AG04450 (cell line): ENCODE measurements around the gene DOCK8. TPM values are rescaled to one million over a fixed set of nuclear protein-coding genes. Genes with fewer than 3 reads are reported as not detected.

Source experiments
- CTCF ChIA-PET: fragments of 300-600, 350-600 bp; formaldehyde crosslinking; extraction: SDS; loops from one replicate; lab custom pipeline; 2022; ENCODE audit warnings: antibody characterized with exemption, inconsistent platforms; lab: Charles Lee
- POLR2A ChIA-PET: fragments of 350-600 bp; formaldehyde crosslinking; extraction: SDS; loops from one replicate; lab custom pipeline; 2021; ENCODE audit warnings: antibody characterized with exemption, inconsistent platforms; lab: Yijun Ruan, JAX
- DNase-seq: peaks from one replicate; pipeline ENCODE4 v3.0.0-alpha.2; 2011; ENCODE audit warnings: low read depth, low spot score
- H3K27ac ChIP-seq: one replicate; pipeline ENCODE4 v1.5.1; 2012; ENCODE audit warnings: low read depth, low read length, control low read depth
- H3K27me3 ChIP-seq: one replicate; pipeline ENCODE4 v1.6.0; 2012; ENCODE audit warnings: low read length; ENCODE audit not compliant: control insufficient read depth, insufficient read depth
- H3K4me3 ChIP-seq: 2 replicates; pipeline ENCODE4 v1.5.1; 2011; ENCODE audit warnings: mild to moderate bottlenecking, low read depth, low read length, control low read depth
- H3K9me3 ChIP-seq: 2 replicates; pipeline ENCODE4 v1.5.1; 2012; ENCODE audit warnings: low read length; ENCODE audit not compliant: control insufficient read depth, insufficient read depth
- polyA plus RNA-seq: library from polyadenylated mRNA; depleted of rRNA; stranded (reverse); fragments of >200 nt; gene quantifications from 2 replicates; pipeline ENCODE4 v1.2.3, GENCODE V29; 2011
- TF ChIP-seq, protein P1 (sequence below): IDR thresholded peaks from 2 replicates; pipeline ENCODE4 v1.5.1; 2011; ENCODE audit warnings: low read depth, low read length, control low read depth, inconsistent platforms

Gene DOCK8
- polyA plus RNA-seq, 1 experiment, result not detected

DNA sequence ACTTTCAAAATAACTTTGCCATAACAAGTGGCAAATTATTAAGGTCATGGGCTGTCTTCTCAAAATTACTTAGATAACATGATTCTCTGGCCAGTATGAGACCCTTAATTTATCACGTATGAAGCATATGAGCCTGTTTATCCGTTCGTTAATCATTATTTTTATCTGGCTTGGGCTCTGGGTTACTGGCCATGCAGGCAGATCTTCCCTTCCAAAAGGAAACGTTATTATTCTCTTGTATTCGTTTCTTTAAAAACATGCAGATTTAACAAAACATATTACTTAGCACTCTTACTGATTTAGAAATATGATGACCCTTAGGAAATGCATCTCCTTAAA, 148.6 kb downstream of the DOCK8 start:
- no peak overlapping the region for H3K4me3 ChIP-seq
- H3K27me3 ChIP-seq, result no peaks in the 10 kb centered on the region
- DNase-seq, result no peak
- TF ChIP-seq, protein P1, sequence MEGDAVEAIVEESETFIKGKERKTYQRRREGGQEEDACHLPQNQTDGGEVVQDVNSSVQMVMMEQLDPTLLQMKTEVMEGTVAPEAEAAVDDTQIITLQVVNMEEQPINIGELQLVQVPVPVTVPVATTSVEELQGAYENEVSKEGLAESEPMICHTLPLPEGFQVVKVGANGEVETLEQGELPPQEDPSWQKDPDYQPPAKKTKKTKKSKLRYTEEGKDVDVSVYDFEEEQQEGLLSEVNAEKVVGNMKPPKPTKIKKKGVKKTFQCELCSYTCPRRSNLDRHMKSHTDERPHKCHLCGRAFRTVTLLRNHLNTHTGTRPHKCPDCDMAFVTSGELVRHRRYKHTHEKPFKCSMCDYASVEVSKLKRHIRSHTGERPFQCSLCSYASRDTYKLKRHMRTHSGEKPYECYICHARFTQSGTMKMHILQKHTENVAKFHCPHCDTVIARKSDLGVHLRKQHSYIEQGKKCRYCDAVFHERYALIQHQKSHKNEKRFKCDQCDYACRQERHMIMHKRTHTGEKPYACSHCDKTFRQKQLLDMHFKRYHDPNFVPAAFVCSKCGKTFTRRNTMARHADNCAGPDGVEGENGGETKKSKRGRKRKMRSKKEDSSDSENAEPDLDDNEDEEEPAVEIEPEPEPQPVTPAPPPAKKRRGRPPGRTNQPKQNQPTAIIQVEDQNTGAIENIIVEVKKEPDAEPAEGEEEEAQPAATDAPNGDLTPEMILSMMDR, result no peak
- no peaks in the 10 kb centered on the region for H3K9me3 ChIP-seq
- POLR2A ChIA-PET, result no interaction called here
- no peak overlapping the region for H3K27ac ChIP-seq
- CTCF ChIA-PET, result no interaction called here

DNA sequence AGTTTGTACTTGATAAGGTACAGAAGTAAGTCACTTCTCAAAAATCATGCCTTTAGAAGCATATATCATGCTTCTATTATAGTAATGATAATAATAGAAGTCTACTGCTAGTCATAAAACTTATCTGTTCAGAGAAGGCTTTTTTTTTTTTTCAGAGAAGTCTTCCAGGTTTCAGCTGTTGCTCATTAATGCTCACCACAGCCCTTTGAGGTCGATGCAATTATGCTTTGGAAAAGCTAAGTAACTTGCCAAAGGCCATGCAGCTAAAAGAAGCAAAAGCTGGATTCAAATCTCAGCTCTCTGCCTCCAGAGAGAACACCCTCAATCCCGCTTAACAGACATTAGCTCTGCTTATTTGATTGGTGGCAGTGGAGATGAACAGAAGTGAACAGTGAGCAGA, 150.8 kb downstream of the DOCK8 start:
- TF ChIP-seq, protein P1, result no peak
- no peak for DNase-seq
- Histone ChIP-seq H3K4me3 (no peak overlapping the region), H3K27me3 (no peaks in the 10 kb centered on the region), H3K27ac (no peak overlapping the region), H3K9me3 (no peaks in the 10 kb centered on the region)
- ChIA-PET CTCF (no interaction called here), POLR2A (no interaction called here)

DNA sequence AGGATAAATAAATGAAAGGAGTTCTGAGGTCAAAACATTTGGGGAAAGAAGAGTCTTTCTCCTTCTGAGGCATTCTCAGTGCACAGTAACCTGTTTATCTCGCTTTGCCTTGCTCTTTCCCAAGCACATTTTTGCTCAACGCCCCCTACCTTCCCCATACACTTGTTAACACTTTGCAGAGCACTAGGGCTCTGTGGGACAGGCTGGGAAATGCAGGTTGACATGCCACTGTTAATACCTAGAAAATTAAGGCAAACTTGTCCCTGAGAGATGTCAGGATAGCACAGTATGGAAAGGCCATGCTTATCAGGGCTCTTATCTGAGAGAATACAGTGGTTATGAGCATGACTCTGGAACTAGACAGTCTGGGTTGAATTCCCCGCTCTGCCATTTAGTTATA, 152.0 kb downstream of the DOCK8 start:
- H3K27ac ChIP-seq, result no peak overlapping the region
- H3K9me3 ChIP-seq, result no peaks in the 10 kb centered on the region
- ChIA-PET POLR2A (no interaction called here), CTCF (no interaction called here)
- H3K27me3 ChIP-seq, result no peaks in the 10 kb centered on the region
- DNase-seq, result no peak
- TF ChIP-seq, protein P1, result no peak
- no peak overlapping the region for H3K4me3 ChIP-seq

DNA sequence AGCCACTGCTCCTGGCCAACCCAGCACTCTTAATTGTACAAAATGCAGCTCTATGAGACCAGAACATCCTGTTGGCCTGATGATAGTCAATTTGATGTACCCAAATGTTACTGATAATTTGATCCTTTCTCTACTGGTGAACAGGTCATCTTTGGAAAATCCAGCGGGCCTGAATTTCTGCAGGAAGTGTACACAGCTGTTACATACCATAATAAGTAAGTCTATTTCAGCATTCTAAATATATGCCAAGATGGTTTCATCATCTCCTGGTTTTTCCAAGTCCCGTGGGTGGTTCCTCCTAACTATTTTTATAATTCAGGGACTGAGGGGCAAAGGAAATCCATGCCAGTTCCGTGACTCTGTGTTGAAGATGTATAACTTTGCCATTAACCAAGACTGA, 155.4 kb downstream of the DOCK8 start:
- H3K4me3 ChIP-seq, result no peak overlapping the region
- H3K27me3 ChIP-seq, result no peaks in the 10 kb centered on the region
- TF ChIP-seq, protein P1, result no peak
- no peak overlapping the region for H3K27ac ChIP-seq
- ChIA-PET POLR2A (no interaction called here), CTCF (no interaction called here)
- DNase-seq, result no peak
- no peaks in the 10 kb centered on the region for H3K9me3 ChIP-seq

DNA sequence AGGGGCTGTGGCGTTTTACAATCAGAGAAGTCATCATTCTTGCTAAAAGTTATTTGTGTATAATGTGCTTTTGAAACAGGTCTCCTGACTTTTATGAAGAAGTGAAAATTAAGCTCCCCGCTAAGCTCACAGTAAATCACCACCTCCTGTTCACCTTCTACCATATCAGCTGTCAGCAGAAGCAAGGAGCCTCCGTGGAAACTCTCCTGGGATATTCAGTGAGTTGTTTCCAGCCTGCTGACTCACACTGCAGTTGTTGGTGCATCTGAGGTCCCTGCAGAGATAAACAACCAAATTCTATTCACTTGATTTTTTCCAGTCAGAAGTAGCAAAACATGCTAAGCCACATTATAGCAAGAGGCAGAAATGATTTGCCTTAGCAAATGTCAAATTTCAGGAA, 156.7 kb downstream of the DOCK8 start:
- Histone ChIP-seq H3K9me3 (no peaks in the 10 kb centered on the region), H3K27ac (no peak overlapping the region), H3K27me3 (no peaks in the 10 kb centered on the region), H3K4me3 (no peak overlapping the region)
- ChIA-PET CTCF (interaction anchor here (0.8 kb wide), 1 partner anchor 638 kb away, joined by 5 read pairs; no protein-coding TSS in a partner anchor), POLR2A (no interaction called here)
- TF ChIP-seq, protein P1, result no peak
- DNase-seq, result no peak
